Heart left ventricle (tissue), 16 donors: ENCODE measurements around the gene LUC7L. TPM values are rescaled to one million over a fixed set of nuclear protein-coding genes. Genes with fewer than 3 reads are reported as not detected.

Source experiments
- ATAC-seq, 4 donors: fragments of 200-7000 bp; cut with Tn5 transposase; one replicate each; pipeline ENCODE4 v1.9.1; 2020 to 2022; ENCODE audit warnings: moderate library complexity in 4 of 4, mild to moderate bottlenecking in 3 of 4, moderate number of reproducible peaks in 1 of 4
- DNase-seq, 5 donors: peaks; one replicate each; pipeline ENCODE4 v3.0.0-alpha.2; 2020
- H3K27ac ChIP-seq, 12 donors: fragments of 200-600 bp; sonication (generic) in 4 of 12; one replicate each; pipeline versions ENCODE4 v1.5.0 to v1.8.0; 2016 to 2022; ENCODE audit warnings: mild to moderate bottlenecking in 2 of 12
- H3K27me3 ChIP-seq, 9 donors: fragments of 200-600 bp; sonication (generic) in 2 of 9; one replicate each; pipeline versions ENCODE4 v1.5.1 to v1.8.0; 2016 to 2022; ENCODE audit warnings: mild to moderate bottlenecking in 3 of 9
- H3K36me3 ChIP-seq, 9 donors: fragments of 200-600 bp; sonication (generic) in 2 of 9; one replicate each; pipeline versions ENCODE4 v1.5.0 to v1.8.0; 2018 to 2022; ENCODE audit warnings: mild to moderate bottlenecking in 2 of 9
- H3K4me1 ChIP-seq, 12 donors: fragments of 200-600 bp; sonication (generic) in 4 of 12; one replicate each; pipeline versions ENCODE4 v1.5.0 to v1.8.0; 2016 to 2022; ENCODE audit warnings: mild to moderate bottlenecking in 3 of 12
- H3K4me3 ChIP-seq, 12 donors: fragments of 200-600 bp; sonication (generic) in 4 of 12; one replicate each; pipeline versions ENCODE4 v1.5.0 to v1.8.0; 2017 to 2022; ENCODE audit warnings: mild to moderate bottlenecking in 9 of 12, moderate library complexity in 4 of 12
- H3K9me3 ChIP-seq, 12 donors: fragments of 200-600 bp; sonication (generic) in 4 of 12; one replicate each; pipeline versions ENCODE4 v1.5.0 to v1.8.0; 2016 to 2022; ENCODE audit warnings: mild to moderate bottlenecking in 1 of 12
- CTCF ChIP-seq, 12 donors: fragments of 200-600 bp; sonication (generic) in 4 of 12; IDR thresholded peaks; one replicate each; pipeline versions ENCODE4 v1.5.0 to v1.8.0; 2018 to 2022; ENCODE audit warnings: antibody characterized with exemption in 12 of 12, mild to moderate bottlenecking in 5 of 12
- POLR2A ChIP-seq, 2 donors: fragments of 450-650 bp; IDR thresholded peaks; one replicate each; pipeline ENCODE4 v1.6.1; 2017; ENCODE audit warnings: antibody characterized with exemption in 2 of 2, mild to moderate bottlenecking in 2 of 2, moderate library complexity in 2 of 2
- WGBS, 4 donors: extraction: QIAGEN DNeasy Blood & Tissue Kit in 2 of 4; methylation state at CpG; one replicate each; pipeline versions ENCODE4 v1.1.5 to v1.1.7; 2013 to 2018; 5-methylcytosine and 5-hydroxymethylcytosine counted together
- intact Hi-C, 10 donors: fragments of 100-400 bp; cut with DNase I; formaldehyde crosslinking; loops; one replicate each; pipeline versions ENCODE4 v1.11.1 to v1.14.2; 2022
- polyA plus RNA-seq, 2 donors: library from polyadenylated mRNA; stranded (reverse); fragments of 200-250 nt; gene quantifications; one replicate each; pipeline ENCODE4 v1.2.3, GENCODE V29; 2013
- total RNA-seq, 9 donors: library from RNA; depleted of rRNA in 2 of 9; stranded (reverse); fragments of >200 nt in 2 of 9; fragmentation: NEBNext Ultra II Directional in 3 of 9; extraction: Animal tissue kit (Norgen Biotek cat#: 25700) in 3 of 9; gene quantifications; one replicate each; pipeline versions ENCODE4 v1.1.0 to v1.2.4, GENCODE V29; 2016 to 2023
- donor health status: ischemic (EF 13 %, LVEDD 7.1; RV severe dilation, severe dysfunction).
- donor health status: healthy with polysubstance abuse.
- donor health status: DM: no; HTN: yes; CAD: no.
- donor health status: DM: no; HTN: no; CAD: no.
- donor health status: ischemic (EF 25% LVEDD 6.9; RV normal size, moderate dysfunction).
- donor health status: ischemic (EF 25% LVEDD 5.7; RV mildly dilated, moderate dysfunction).
- donor health status: healthy.
- donor health status: DM: yes; HTN: yes; CAD: no.
- donor health status: ischemic (EF 35%, LVEDD 5.7; RV mildly dilated, moderate dysfunction).
- donor health status: nonischemic (EF 11% LVEDD 7.7; RV severe dilation, severe dysfunction).
- donor health status: DM: yes; HTN: yes; CAD: no.
- donor health status: PGD.
- donor health status: ischemic (EF 29% LVEDD 5.4; RV normal size, mild dysfunction).
- donor health status: nonischemic (EF 23%, LVEDD 6.1; RV moderate dilation, normal function).

LUC7L gene
- total and polyA plus RNA-seq, 11 donors: 12.5 to 47.5 (median 19.4) TPM

GRCh38 chr16:254461-254860, 25.2 kb upstream of the LUC7L start:
- no peaks in the 10 kb centered on the region for H3K9me3 ChIP-seq
- H3K36me3 ChIP-seq: peaks cover 0 to 79% (median 53%) of the 10 kb centered on the region in 9 donors
- 88 to 98% (median 97%) methylated on average over 25 of the region's 25 CpGs for WGBS, 4 donors
- peak overlapping the region in 1 of 12 donors; percentile 5 for H3K4me3 ChIP-seq
- intact Hi-C loops: no loop called here
- DNase-seq (no peak), ATAC-seq (no peak)
- TF ChIP-seq CTCF (IDR thresholded peaks at IDR 0.05): no peak
- no peak for TF ChIP-seq POLR2A (IDR thresholded peaks at IDR 0.05)
- H3K27ac ChIP-seq: no peak overlapping the region
- H3K4me1 ChIP-seq: peaks cover 0 to 24% (median 4%) of the 10 kb centered on the region in 12 donors
- no peaks in the 10 kb centered on the region for H3K27me3 ChIP-seq

GRCh38 chr16:253833-254232, 24.6 kb upstream of the LUC7L start:
- Histone ChIP-seq H3K36me3 (peaks cover 0 to 80% (median 52%) of the 10 kb centered on the region in 9 donors), H3K4me3 (no peak overlapping the region), H3K27me3 (no peaks in the 10 kb centered on the region), H3K27ac (no peak overlapping the region), H3K4me1 (peaks cover 0 to 24% (median 4%) of the 10 kb centered on the region in 12 donors), H3K9me3 (no peaks in the 10 kb centered on the region)
- DNase-seq (no peak), ATAC-seq (no peak)
- intact Hi-C loops: no loop called here
- WGBS, 4 donors: 78 to 95% (median 82%) methylated on average over 6 of the region's 6 CpGs
- TF ChIP-seq POLR2A (IDR thresholded peaks at IDR 0.05) (no peak), CTCF (IDR thresholded peaks at IDR 0.05) (no peak)

- Histone ChIP-seq H3K27me3 (no peaks in the 10 kb centered on the region), H3K9me3 (no peaks in the 10 kb centered on the region), H3K4me1 (peaks cover 0 to 24% (median 4%) of the 10 kb centered on the region in 12 donors), H3K36me3 (peaks cover 0 to 84% (median 52%) of the 10 kb centered on the region in 9 donors), H3K4me3 (peak overlapping the region in 9 of 12 donors; percentile 9 to 36 (median 20)), H3K27ac (peak overlapping the region in 10 of 12 donors; percentile 41 to 73 (median 58))
- ATAC-seq: peak; percentile 45 to 84 (median 74)
- DNase-seq: no peak
- 49 to 57% (median 53%) methylated on average over 30 of the region's 30 CpGs for WGBS, 4 donors
- no peak for TF ChIP-seq POLR2A (IDR thresholded peaks at IDR 0.05)
- TF ChIP-seq CTCF (IDR thresholded peaks at IDR 0.05): no peak
- intact Hi-C loops: no loop called here
These were observed 23.4 kb upstream of the LUC7L start for GRCh38 chr16:252366-253337.

- no peak overlapping the region for H3K4me3 ChIP-seq
- H3K36me3 ChIP-seq: peaks cover 0 to 56% (median 27%) of the 10 kb centered on the region in 9 donors
- intact Hi-C loops: loop anchor here in 1 of 10 donors (10.0 kb wide), 1 partner anchor 95 kb away; no protein-coding TSS in a partner anchor
- no peak for TF ChIP-seq POLR2A (IDR thresholded peaks at IDR 0.05)
- no peak for TF ChIP-seq CTCF (IDR thresholded peaks at IDR 0.05)
- DNase-seq (no peak), ATAC-seq (no peak)
- H3K9me3 ChIP-seq: no peaks in the 10 kb centered on the region
- H3K27ac ChIP-seq: no peak overlapping the region
- H3K4me1 ChIP-seq: peaks cover 0 to 24% (median 4%) of the 10 kb centered on the region in 12 donors
- no peaks in the 10 kb centered on the region for H3K27me3 ChIP-seq
- 88 to 93% (median 90%) methylated on average over 11 to 12 of the region's 12 CpGs for WGBS, 4 donors
These were observed 20.2 kb upstream of the LUC7L start for GRCh38 chr16:249431-249830.
